ENCODE data around the gene BMPR1B. TPM values are rescaled to one million over a fixed set of nuclear protein-coding genes. Genes with fewer than 3 reads are reported as not detected.

Gene BMPR1B
- total RNA-seq, 1 donor from 2014 or later, result not detected

DNA sequence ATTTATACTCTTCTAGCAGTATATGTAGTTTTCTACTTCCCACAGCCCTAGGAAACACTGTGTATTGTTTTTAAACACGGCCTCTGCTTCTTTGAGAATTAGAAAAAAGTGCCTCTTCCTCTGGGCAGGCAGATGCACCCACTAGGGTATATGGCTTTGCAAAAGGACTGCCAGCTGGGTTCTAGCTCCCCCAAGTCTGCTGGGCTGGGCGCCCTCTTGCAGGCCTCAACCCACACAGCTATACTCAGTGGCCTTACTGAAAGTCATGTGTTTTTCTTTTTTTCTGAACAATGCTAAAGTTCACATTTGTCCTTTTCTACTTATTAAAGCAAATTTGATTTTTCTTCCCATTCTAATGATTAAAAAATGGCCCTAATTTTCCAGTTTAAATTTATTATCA is 35.5 kb upstream of the BMPR1B start:
- POLR2A ChIA-PET, result no interaction called here
- H3K27ac Mint-ChIP-seq, result no peak overlapping the region
- TF ChIP-seq, protein P1, sequence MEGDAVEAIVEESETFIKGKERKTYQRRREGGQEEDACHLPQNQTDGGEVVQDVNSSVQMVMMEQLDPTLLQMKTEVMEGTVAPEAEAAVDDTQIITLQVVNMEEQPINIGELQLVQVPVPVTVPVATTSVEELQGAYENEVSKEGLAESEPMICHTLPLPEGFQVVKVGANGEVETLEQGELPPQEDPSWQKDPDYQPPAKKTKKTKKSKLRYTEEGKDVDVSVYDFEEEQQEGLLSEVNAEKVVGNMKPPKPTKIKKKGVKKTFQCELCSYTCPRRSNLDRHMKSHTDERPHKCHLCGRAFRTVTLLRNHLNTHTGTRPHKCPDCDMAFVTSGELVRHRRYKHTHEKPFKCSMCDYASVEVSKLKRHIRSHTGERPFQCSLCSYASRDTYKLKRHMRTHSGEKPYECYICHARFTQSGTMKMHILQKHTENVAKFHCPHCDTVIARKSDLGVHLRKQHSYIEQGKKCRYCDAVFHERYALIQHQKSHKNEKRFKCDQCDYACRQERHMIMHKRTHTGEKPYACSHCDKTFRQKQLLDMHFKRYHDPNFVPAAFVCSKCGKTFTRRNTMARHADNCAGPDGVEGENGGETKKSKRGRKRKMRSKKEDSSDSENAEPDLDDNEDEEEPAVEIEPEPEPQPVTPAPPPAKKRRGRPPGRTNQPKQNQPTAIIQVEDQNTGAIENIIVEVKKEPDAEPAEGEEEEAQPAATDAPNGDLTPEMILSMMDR (IDR thresholded peaks at IDR 0.05), result no peak
- no peak overlapping the region for H3K4me3 Mint-ChIP-seq
- intact Hi-C loops (cut with micrococcal nuclease), result no loop called here
- ATAC-seq (ENCODE audit: low read depth), result no peak
- H3K36me3 Mint-ChIP-seq (ENCODE audit: low read depth), result no peaks in the 10 kb centered on the region
- CTCF ChIA-PET, result no interaction called here
- H3K4me1 Mint-ChIP-seq, result peaks cover 11% of the 10 kb centered on the region
- peaks cover 3% of the 10 kb centered on the region for H3K27me3 Mint-ChIP-seq
- H3K9me3 Mint-ChIP-seq, result no peaks in the 10 kb centered on the region
- DNase-seq, result no peak

GRCh38 chr4:94722748-94723147 is 35.0 kb upstream of the BMPR1B start:
- Mint-ChIP-seq H3K36me3 (ENCODE audit: low read depth) (no peaks in the 10 kb centered on the region), H3K27me3 (peaks cover 3% of the 10 kb centered on the region), H3K27ac (no peak overlapping the region), H3K4me1 (peaks cover 11% of the 10 kb centered on the region), H3K9me3 (no peaks in the 10 kb centered on the region), H3K4me3 (no peak overlapping the region)
- ChIA-PET CTCF (no interaction called here), POLR2A (no interaction called here)
- TF ChIP-seq, protein P1 (IDR thresholded peaks at IDR 0.05), result no peak
- ATAC-seq (ENCODE audit: low read depth), result no peak
- DNase-seq, result no peak
- intact Hi-C loops (cut with micrococcal nuclease), result no loop called here

GRCh38 chr4:94724016-94724790 is 33.6 kb upstream of the BMPR1B start:
- H3K36me3 Mint-ChIP-seq (ENCODE audit: low read depth), result no peaks in the 10 kb centered on the region
- H3K4me1 Mint-ChIP-seq, result peaks cover 11% of the 10 kb centered on the region
- peaks cover 3% of the 10 kb centered on the region for H3K27me3 Mint-ChIP-seq
- no peak for DNase-seq
- ChIA-PET POLR2A (no interaction called here), CTCF (no interaction called here)
- H3K4me3 Mint-ChIP-seq, result no peak overlapping the region
- no peaks in the 10 kb centered on the region for H3K9me3 Mint-ChIP-seq
- no peak overlapping the region for H3K27ac Mint-ChIP-seq
- intact Hi-C loops (cut with micrococcal nuclease), result no loop called here
- TF ChIP-seq, protein P1 (IDR thresholded peaks at IDR 0.05), result no peak
- ATAC-seq (ENCODE audit: low read depth), result no peak

GRCh38 chr4:94726524-94727123 is 31.1 kb upstream of the BMPR1B start:
- Mint-ChIP-seq H3K9me3 (no peaks in the 10 kb centered on the region), H3K4me1 (peaks cover 9% of the 10 kb centered on the region), H3K27me3 (peaks cover 5% of the 10 kb centered on the region), H3K4me3 (no peak overlapping the region), H3K36me3 (ENCODE audit: low read depth) (no peaks in the 10 kb centered on the region), H3K27ac (no peak overlapping the region)
- no peak for ATAC-seq (ENCODE audit: low read depth)
- DNase-seq, result no peak
- intact Hi-C loops (cut with micrococcal nuclease), result no loop called here
- CTCF ChIA-PET, result no interaction called here
- POLR2A ChIA-PET, result no interaction called here
- TF ChIP-seq, protein P1 (IDR thresholded peaks at IDR 0.05), result no peak

GRCh38 chr4:94728056-94728766 is 29.5 kb upstream of the BMPR1B start:
- Mint-ChIP-seq H3K27me3 (peaks cover 5% of the 10 kb centered on the region), H3K9me3 (no peaks in the 10 kb centered on the region), H3K27ac (no peak overlapping the region), H3K36me3 (ENCODE audit: low read depth) (no peaks in the 10 kb centered on the region), H3K4me1 (no peaks in the 10 kb centered on the region), H3K4me3 (no peak overlapping the region)
- POLR2A ChIA-PET, result no interaction called here
- ATAC-seq (ENCODE audit: low read depth), result no peak
- TF ChIP-seq, protein P1 (IDR thresholded peaks at IDR 0.05), result no peak
- CTCF ChIA-PET, result no interaction called here
- intact Hi-C loops (cut with micrococcal nuclease), result no loop called here
- no peak for DNase-seq
